Activated T-helper 1 cell treated with Interleukin-2 at 50 U/mL for 16 hours (primary cell): ENCODE measurements around the gene PSMA6.
A peak's percentile ranks its signal among the peaks of the same experiment; 100 is the strongest.
"Not testable (repeated sequence)": the region's sequence is repeated elsewhere in the genome, so short reads cannot be mapped to it uniquely, and the experiment has no call there.

Source experiments
- DNase-seq: peaks from one replicate; pipeline ENCODE4 v3.0.0-alpha.2; 2020; ENCODE audit warnings: low read depth

PSMA6 gene

GRCh38 chr14:35292051-35292769 is at the start of gene PSMA6:
PSMA6 (plus strand) TSS chr14:35292382; CDS start chr14:35292477, 95 bp downstream.
- DNase-seq, result peak; percentile 99

- DNase-seq, result no peak
Measured at GRCh38 chr14:35242599-35243311, 49.4 kb upstream of the PSMA6 start.

GRCh38 chr14:35243956-35244355 is 48.2 kb upstream of the PSMA6 start:
- no peak for DNase-seq

- no peak for DNase-seq
Measured at GRCh38 chr14:35244542-35244941, 47.6 kb upstream of the PSMA6 start.

- no peak for DNase-seq
Measured at GRCh38 chr14:35245051-35245450, 47.1 kb upstream of the PSMA6 start.

- no peak for DNase-seq
Measured at GRCh38 chr14:35247777-35248475, 44.3 kb upstream of the PSMA6 start.

GRCh38 chr14:35248476-35248788 is 43.8 kb upstream of the PSMA6 start:
- DNase-seq, result no peak

GRCh38 chr14:35250319-35250718 is 41.9 kb upstream of the PSMA6 start:
- DNase-seq, result no peak

- no peak for DNase-seq
Measured at GRCh38 chr14:35252451-35252868, 39.7 kb upstream of the PSMA6 start.

GRCh38 chr14:35253056-35253455 is 39.1 kb upstream of the PSMA6 start:
- not testable (repeated sequence) for DNase-seq

- not testable (repeated sequence) for DNase-seq
Measured at GRCh38 chr14:35254034-35254622, 38.1 kb upstream of the PSMA6 start.

GRCh38 chr14:35254736-35255135 is 37.4 kb upstream of the PSMA6 start:
- no peak for DNase-seq

- DNase-seq, result no peak
Measured at GRCh38 chr14:35255711-35256110, 36.5 kb upstream of the PSMA6 start.

GRCh38 chr14:35257809-35258208 is 34.4 kb upstream of the PSMA6 start:
- no peak for DNase-seq

- no peak for DNase-seq
Measured at GRCh38 chr14:35258420-35258819, 33.8 kb upstream of the PSMA6 start.

GRCh38 chr14:35261774-35262173 is 30.4 kb upstream of the PSMA6 start:
- no peak for DNase-seq

- no peak for DNase-seq
Measured at GRCh38 chr14:35262436-35262835, 29.7 kb upstream of the PSMA6 start.

GRCh38 chr14:35268946-35269345 is 23.2 kb upstream of the PSMA6 start:
- no peak for DNase-seq

GRCh38 chr14:35274805-35275204 is 17.4 kb upstream of the PSMA6 start:
- DNase-seq, result no peak

- no peak for DNase-seq
Measured at GRCh38 chr14:35277179-35277578, 15.0 kb upstream of the PSMA6 start.

GRCh38 chr14:35279369-35279768 is 12.8 kb upstream of the PSMA6 start:
- no peak for DNase-seq

- no peak for DNase-seq
Measured at GRCh38 chr14:35281341-35281740, 10.8 kb upstream of the PSMA6 start.

- no peak for DNase-seq
Measured at GRCh38 chr14:35284506-35284905, 7.7 kb upstream of the PSMA6 start.
